HFF-Myc (cell line): Measurements from ENCODE around the gene CDK11B.
A peak's percentile ranks its signal among the peaks of the same experiment; 100 is the strongest.
"Not testable (repeated sequence)": the region's sequence is repeated elsewhere in the genome, so short reads cannot be mapped to it uniquely, and the experiment has no call there.

Experiments used
- DNase-seq: peaks from one replicate; pipeline ENCODE4 v3.0.0-alpha.2; 2011; ENCODE audit warnings: low read depth; ENCODE audit errors: extremely low read depth
- H3K4me3 ChIP-seq: replicated peaks from 2 replicates; pipeline ENCODE4 v1.5.1; 2011; ENCODE audit warnings: low read depth, mild to moderate bottlenecking, control low read depth, low read length
- CTCF ChIP-seq: IDR thresholded peaks from 2 replicates; pipeline ENCODE4 v1.5.1; 2012; ENCODE audit warnings: mild to moderate bottlenecking, low read depth, low read length, control low read depth; ENCODE audit errors: missing control alignments

CDK11B gene

DNA sequence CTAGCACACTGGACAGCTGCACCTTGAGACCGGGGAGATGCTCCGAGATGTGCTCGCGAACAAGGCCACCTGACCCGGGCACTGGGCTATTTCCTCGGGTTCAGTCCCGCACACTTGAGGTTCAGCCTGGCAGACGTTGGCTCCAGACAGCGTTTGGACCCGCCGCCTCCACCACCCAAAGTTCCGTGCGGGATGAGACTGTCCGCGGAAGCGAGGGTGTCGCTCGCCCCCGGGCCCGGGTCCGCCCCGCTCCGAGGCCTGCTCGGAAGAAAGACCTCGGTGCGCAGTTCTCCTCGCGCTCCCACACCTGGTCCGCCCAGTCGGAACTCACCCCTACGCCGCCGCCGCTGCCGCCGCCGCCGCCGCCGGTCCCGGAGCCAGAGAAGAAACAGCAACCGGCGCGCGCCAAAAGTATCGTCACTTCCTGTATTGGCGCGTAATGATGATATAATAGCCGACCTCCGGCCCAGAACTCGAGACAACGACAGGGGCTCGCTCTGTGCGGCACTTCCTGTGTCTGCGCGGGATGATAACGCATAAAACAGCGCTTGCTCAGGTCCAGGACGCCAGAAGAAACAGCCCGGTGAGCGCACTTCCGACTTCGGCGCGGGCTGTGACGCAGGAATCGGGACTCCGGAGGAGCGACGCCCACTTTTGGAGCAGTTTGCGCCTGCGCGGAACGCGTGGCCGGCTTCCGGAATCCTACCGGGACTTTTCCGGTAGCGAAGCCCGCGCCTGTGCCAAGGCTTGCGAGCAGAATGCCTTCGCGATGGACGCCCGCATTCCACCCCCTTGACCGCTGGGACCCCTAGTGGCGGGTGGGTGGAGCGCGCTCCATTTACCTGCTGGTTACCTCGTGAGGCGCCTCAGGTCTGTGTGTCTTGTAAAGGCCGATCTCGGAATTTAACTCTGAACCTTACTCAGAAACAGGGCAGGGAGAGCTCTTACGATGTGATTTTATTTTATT is at the start of gene CDK11B:
Gene CDK11B (minus strand): TSS at position 422 of the 967 bp plus-strand sequence. CDS start 1,519 bp downstream, outside the sequence.
- peak; percentile 83 for DNase-seq
- H3K4me3 ChIP-seq: peak within 1 kb of the TSS; percentile 53
- peak; percentile 14 for TF ChIP-seq CTCF

DNA sequence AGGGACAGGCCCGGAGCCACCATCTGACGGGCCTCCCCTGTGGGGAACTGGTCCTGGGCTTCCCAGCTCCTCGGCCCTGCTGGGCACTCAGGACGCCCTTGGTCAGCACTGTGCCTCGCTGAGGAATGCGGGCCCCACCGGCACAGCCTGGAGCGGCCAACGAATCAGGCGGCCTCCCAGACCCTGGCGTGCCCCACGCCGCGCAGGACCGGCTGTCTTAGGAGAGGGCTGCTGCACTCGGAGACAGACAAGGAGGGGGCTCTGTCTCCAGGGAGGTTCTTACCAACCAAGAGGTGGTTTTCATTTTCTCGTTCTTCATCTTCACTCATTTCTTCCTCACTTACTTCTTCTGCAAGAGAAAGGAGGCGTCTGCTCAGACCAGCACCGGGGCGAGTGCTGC is 49.1 kb upstream of the CDK11B start:
- DNase-seq: not testable (repeated sequence)

DNA sequence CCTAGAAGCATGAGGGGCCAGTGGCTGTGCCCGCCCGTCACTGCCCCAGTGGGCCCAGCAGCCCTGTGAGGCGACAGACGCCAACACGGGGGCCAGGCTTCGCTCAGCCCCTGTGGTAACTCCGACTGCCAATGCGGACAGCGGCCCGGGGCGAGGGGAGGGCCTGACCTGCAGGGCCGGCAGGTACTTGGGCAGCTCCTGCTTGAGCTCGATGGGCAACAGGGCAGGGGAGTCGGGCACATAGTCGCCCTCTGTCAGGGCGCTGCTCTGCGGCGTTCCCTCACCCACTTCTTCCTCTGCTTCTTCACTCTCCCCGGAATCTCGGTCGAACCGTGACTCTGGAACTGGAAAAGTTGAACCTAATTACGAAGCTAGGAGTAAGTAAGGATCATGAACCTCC is 48.4 kb upstream of the CDK11B start:
- DNase-seq, H3K4me3 ChIP-seq: not testable (repeated sequence)

More for the DNA sequence above, 49.1 kb upstream of the CDK11B start:
- not testable (repeated sequence) for H3K4me3 ChIP-seq

DNA sequence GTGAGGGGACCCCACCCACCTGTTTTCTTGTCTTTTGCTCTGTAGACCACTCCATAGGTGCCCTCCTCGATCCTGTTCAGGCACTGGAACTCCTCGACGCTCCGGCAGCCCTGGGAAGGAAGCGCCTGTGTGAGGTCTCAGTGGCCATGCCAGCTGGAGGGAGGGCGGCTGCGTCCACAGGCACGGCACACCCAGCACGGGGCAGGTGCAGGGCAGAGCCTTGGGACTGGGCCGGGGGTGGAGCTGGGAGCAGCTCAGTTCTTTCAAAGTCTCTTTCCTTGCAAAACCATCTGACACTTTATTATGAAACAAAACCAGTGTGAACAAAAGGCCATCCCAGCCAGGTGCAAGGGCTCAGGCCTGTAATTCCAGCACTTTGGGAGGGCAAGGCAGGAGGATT is 46.8 kb upstream of the CDK11B start:
- not testable (repeated sequence) for H3K4me3 ChIP-seq, DNase-seq

DNA sequence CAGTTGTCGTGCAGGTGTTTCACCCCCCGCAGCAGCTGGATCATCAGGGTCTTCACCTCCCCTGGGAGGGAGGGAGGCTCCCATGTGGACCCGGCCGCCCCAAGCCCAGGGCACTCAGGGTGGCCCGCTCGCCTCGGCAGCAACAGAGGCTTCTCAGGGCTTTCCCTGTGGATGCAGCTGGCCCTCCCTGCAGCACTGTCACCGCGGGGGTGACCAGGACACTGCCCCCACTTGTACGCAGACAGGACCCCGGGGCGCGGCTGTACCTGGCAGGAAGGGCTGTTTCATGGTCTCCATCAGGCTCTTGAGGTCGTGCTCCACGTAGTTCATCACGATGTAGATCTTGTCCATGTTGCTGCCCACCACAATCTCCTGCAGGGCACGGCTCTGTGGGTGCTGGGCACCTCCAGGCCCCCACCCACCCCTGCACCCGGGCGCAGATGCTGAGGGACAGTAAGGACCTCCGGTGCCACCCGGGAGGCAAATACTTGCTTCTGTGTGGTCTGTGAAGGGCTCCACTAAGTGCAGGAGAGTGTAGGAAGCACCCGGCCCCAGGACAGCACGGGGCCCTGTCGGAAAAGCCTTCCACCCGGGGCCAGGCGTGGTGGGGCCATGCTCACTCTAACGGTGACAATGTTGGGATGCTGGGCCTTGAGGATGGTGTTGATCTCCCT is 45.6 kb upstream of the CDK11B start:
- not testable (repeated sequence) for DNase-seq, H3K4me3 ChIP-seq

- no peak for TF ChIP-seq CTCF
- no peak overlapping the region for H3K4me3 ChIP-seq
- DNase-seq: no peak
Measured at GRCh38 chr1:1703796-1704195, 45.0 kb upstream of the CDK11B start.

DNA sequence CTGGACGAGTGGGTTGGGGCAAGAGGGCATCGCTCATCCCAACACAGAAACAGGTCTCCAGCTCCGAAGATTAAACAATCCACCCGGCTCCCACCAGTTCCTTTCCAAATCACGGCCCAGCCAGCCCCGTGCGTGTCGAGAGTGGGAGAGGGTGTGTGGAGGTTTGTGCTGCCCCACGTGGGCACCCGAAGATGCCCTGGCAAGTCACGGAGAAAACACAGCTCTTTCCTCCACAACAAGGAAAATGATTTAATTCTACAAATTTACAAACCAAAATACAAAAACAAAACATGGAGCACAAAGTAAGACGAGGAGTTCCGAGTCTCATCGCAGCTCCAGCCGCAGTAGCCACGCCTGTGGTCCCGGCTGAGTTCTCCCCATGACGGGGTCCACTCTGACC is 43.7 kb upstream of the CDK11B start:
- H3K4me3 ChIP-seq, DNase-seq: not testable (repeated sequence)

DNA sequence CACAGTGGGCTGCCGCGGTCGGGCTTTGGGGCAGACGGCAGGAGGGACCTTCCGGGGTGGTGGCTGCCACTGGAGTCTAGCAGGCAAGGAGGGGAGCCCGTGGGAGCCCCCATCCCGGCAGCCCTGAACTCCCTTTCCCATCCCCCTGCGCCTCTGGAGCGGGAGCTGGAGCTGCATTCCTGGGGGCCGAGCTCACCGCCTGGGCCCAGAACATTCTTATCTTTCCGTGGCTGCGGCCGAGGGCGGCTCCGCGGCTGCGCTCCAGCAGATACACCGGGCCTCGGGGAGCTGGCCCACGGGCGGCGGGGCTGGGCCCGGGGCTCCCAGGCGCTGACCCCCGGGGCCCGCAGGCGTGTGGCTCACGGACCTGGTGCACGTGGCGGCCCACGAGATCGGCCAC is 41.8 kb upstream of the CDK11B start:
- H3K4me3 ChIP-seq, DNase-seq: not testable (repeated sequence)

DNA sequence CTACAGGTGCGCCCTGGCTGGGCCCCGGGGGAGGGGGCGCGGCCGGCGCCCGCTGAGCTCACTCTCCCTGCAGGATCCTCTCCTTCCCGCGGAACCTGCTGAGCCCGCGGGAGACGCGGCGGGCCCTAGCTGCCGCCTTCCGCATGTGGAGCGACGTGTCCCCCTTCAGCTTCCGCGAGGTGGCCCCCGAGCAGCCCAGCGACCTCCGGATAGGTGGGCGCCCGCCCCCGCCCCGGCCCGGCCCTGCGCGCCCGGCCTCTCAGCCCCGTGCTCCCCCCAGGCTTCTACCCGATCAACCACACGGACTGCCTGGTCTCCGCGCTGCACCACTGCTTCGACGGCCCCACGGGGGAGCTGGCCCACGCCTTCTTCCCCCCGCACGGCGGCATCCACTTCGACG is 41.3 kb upstream of the CDK11B start:
- not testable (repeated sequence) for H3K4me3 ChIP-seq, DNase-seq

- not testable (repeated sequence) for DNase-seq, H3K4me3 ChIP-seq
Measured at GRCh38 chr1:1699061-1699460, 40.3 kb upstream of the CDK11B start.

DNA sequence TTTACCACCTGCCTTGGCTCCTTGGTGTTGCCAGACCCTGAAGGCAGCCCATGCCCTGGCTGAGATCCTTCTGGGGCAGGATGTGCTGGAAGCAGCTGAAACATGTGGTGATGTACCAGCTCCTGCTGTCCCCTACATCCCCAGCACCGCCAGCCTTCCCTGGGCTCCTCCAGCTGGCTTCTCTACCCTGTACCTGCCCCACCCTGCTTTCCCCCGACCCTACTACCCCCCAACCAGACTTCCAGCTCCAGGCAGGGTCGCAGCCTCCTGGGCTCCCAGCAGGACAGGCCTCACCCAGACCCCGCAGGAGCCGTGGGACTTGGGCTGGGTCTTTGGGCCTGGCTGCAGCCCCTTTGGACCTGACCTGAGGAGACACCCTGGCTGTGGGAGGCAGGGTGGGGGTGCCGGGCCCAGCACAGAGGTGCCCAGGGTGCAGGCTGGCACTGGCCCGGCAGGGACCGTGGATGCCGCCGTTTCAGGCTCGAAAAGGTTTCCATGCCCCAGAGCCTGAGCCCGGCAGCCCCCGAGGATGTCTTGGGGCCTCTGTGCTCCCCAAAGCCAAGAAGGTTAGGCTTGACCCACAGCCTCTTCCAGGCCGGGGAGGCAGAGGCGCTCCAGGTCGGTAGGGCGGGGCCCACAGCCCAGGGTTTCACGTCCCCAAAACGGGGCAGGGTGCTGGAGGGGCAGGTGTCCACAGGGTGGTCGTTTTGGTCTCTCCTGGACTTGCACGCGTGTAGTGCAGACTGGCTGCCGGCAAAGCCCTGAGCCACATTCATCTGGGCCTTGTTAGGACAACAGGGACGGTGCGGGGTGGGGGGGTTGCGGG is 38.8 kb upstream of the CDK11B start:
- H3K4me3 ChIP-seq, DNase-seq: not testable (repeated sequence)

DNA sequence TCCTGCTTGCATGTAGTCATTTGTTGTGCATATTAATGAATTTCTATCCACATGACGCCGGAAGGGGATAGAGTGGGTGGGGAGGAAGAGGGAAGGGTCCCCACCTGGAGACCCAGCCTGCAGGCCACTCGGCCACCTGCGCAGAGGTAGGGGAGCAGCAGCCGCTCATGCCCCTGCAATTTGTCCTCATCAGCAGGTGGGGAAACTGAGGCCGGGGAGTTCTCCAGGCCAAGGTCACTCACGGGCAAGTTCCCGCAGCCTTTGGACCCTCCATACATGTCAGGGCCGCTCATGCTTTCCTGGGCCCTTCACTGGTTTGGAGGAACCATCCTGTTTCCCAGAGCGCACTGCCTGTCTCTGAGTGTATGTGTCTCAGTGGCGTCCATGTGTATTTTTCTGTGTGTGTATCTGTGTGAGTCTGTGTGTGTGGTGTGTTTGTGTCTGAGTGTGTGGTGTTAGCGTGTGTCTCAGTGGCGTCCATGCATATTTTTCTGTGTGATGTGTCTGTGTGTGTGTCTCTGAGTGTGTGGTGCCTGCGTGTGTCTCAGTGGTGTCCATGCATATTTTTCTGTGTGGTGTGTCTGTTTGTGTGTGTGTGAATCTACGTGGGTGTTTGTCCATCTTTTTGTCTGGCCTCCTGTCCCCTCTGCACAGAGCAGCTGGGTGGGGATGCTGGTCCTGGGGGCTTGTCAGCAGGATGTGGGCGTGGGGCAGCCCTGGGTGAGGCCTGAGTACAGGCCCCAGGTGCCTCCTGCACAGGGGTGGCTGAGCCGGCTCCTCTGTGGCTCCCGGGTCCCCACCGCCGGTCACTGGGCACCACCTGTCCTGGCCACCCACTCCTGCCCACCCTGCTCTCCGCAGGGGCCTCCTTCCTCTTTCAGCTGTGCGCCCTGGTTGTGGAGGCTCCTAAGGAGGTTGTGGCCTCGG is 37.9 kb upstream of the CDK11B start:
- not testable (repeated sequence) for H3K4me3 ChIP-seq, DNase-seq

GRCh38 chr1:1692714-1693647 is 34.2 kb upstream of the CDK11B start, which contains the start of gene SLC35E2B:
Gene SLC35E2B (minus strand): TSS chr1:1692795. CDS start chr1:1676699, 16,096 bp downstream.
- peak; percentile 77 for DNase-seq
- H3K4me3 ChIP-seq: peak within 1 kb of the TSS; percentile 51
